Measurements from ENCODE around the gene TOB1. TPM values are rescaled to one million over a fixed set of nuclear protein-coding genes. Genes with fewer than 3 reads are reported as not detected.

Gene TOB1
- total and polyA plus RNA-seq, 2 experiments from 2014 or later = 12.1 to 46.9 TPM

GRCh38 chr17:50908140-50908859, 42.1 kb upstream of the TOB1 start:
- H3K9me2 ChIP-seq (ENCODE audit: insufficient read depth) = no peaks in the 10 kb centered on the region
- H3K27me3 Mint-ChIP-seq (ENCODE audit: insufficient read depth, low read depth, poor library complexity) = peaks cover 12% of the 10 kb centered on the region
- H3K4me3 ChIP-seq = no peak overlapping the region
- no peaks in the 10 kb centered on the region for H3F3A ChIP-seq (replicated peaks; ENCODE audit: low read depth)
- no peaks in the 10 kb centered on the region for H3K79me2 ChIP-seq (replicated peaks; ENCODE audit: insufficient read depth)
- H3K36me3 ChIP-seq (ENCODE audit: insufficient read depth) = no peaks in the 10 kb centered on the region
- H3K4me3 Mint-ChIP-seq = no peak overlapping the region
- H3K27ac Mint-ChIP-seq = peak overlapping the region; percentile 50; the same call in 1 of the 2 replicates
- H3K36me3 Mint-ChIP-seq (ENCODE audit: low read depth) = no peaks in the 10 kb centered on the region
- peaks cover 50% of the 10 kb centered on the region for H3K4me1 Mint-ChIP-seq
- peaks cover 37% of the 10 kb centered on the region for H3K4me1 ChIP-seq (ENCODE audit: insufficient read depth)
- TF ChIP-seq STAT1 (IDR thresholded peaks at IDR 0.05; ENCODE audit: unreplicated experiment) (no peak), REST (IDR thresholded peaks at IDR 0.05; ENCODE audit: unreplicated experiment) (no peak), ETS1 (IDR thresholded peaks at IDR 0.05) (no peak), ZNF462 (CRISPR knock-in tag; IDR thresholded peaks at IDR 0.05) (no peak)
- no peaks in the 10 kb centered on the region for H3K9me3 Mint-ChIP-seq
- no peak overlapping the region; the same call in 1 of the 2 replicates for H2AFZ ChIP-seq
- ATAC-seq = no peak
- no peak overlapping the region for H3K4me2 ChIP-seq
- H4K20me1 ChIP-seq (replicated peaks; ENCODE audit: insufficient read depth) = no peaks in the 10 kb centered on the region
- H3K27ac ChIP-seq (ENCODE audit: low read depth) = no peak overlapping the region
- no peaks in the 10 kb centered on the region for H3K27me3 ChIP-seq (ENCODE audit: insufficient read depth)
- DNase-seq (ENCODE audit: low spot score) = no peak
